Endothelial cell of umbilical vein (primary cell): ENCODE data around the gene PEMT. TPM values are rescaled to one million over a fixed set of nuclear protein-coding genes. Genes with fewer than 3 reads are reported as not detected.

Experiments
- BruUV-seq: library from RNA; stranded (reverse); fragments of 400-500 nt; replicated peaks from 2 replicates; lab custom pipeline; 2021; lab: Mats Ljungman, UMichigan
- CTCF ChIA-PET: fragments of 300-600, 350-600 bp; sonication (Branson Sonifier 250); formaldehyde crosslinking; loops from one replicate; lab custom pipeline; 2021; ENCODE audit warnings: antibody characterized with exemption, inconsistent platforms; lab: Charles Lee
- POLR2A ChIA-PET: fragments of 300-600, 350-600 bp; sonication (Branson Sonifier 250); formaldehyde crosslinking; loops from one replicate; lab custom pipeline; 2021; ENCODE audit warnings: antibody characterized with exemption, inconsistent platforms; lab: Charles Lee
- DNase-seq: peaks from one replicate; pipeline ENCODE4 v3.0.0-alpha.2; 2011; ENCODE audit warnings: low read depth, low spot score
- FAIRE-seq: peaks from 2 replicates; lab custom pipeline; 2011; peaks lifted over from hg19 to GRCh38; lab: Jason Lieb, UNC
- H2AFZ ChIP-seq: 2 replicates; pipeline ENCODE4 v1.6.0; 2012; ENCODE audit warnings: low read depth, low read length, control low read depth, inconsistent platforms
- H3K27ac ChIP-seq: 2 replicates; pipeline ENCODE4 v1.5.1; 2011; ENCODE audit warnings: low read depth, mild to moderate bottlenecking, control low read depth, low read length, moderate library complexity; ENCODE audit not compliant: insufficient read depth
- H3K27me3 ChIP-seq, 2 experiments: 2 replicates each; pipeline versions ENCODE4 v1.6.0 to v1.6.1; 2011; ENCODE audit warnings: low read length in 2 of 2, mixed read lengths in 1 of 2; ENCODE audit not compliant: control insufficient read depth in 2 of 2, insufficient read depth in 2 of 2
- H3K36me3 ChIP-seq, 2 experiments: 2 replicates in 1 of 2; 3 replicates in 1 of 2; pipeline ENCODE4 v1.5.1; 2011; ENCODE audit warnings: low read length in 2 of 2, mild to moderate bottlenecking in 1 of 2, moderate library complexity in 1 of 2; ENCODE audit not compliant: control insufficient read depth in 2 of 2, insufficient read depth in 2 of 2; ENCODE audit errors: extremely low read depth in 1 of 2
- H3K4me1 ChIP-seq: 3 replicates; pipeline ENCODE4 v1.5.1; 2011; ENCODE audit warnings: mild to moderate bottlenecking, low read length; ENCODE audit not compliant: control insufficient read depth, insufficient read depth; ENCODE audit errors: extremely low read depth
- H3K4me2 ChIP-seq: 2 replicates; pipeline ENCODE4 v1.6.1; 2011; ENCODE audit warnings: low read length, control low read depth, mixed read lengths; ENCODE audit not compliant: insufficient read depth
- H3K4me3 ChIP-seq, 3 experiments: fragments of 200-600 bp in 1 of 3; sonication (generic), shearing (Covaris generic) in 1 of 3; replicated peaks in 1 of 3; 2 replicates each; pipeline ENCODE4 v1.5.1; 2011 to 2016; ENCODE audit warnings: control low read depth in 3 of 3, low read length in 3 of 3, mild to moderate bottlenecking in 2 of 3, inconsistent platforms in 1 of 3, low read depth in 1 of 3, moderate library complexity in 1 of 3; ENCODE audit not compliant: insufficient read depth in 1 of 3
- H3K79me2 ChIP-seq: 2 replicates; pipeline ENCODE4 v1.6.0; 2012; ENCODE audit warnings: low read length, inconsistent platforms; ENCODE audit not compliant: control insufficient read depth, insufficient read depth
- H3K9ac ChIP-seq: replicated peaks from 2 replicates; pipeline ENCODE3; 2011; ENCODE audit warnings: low read length, control low read depth; ENCODE audit not compliant: insufficient read depth; ENCODE audit errors: extremely low read depth
- H3K9me1 ChIP-seq: replicated peaks from 3 replicates; pipeline ENCODE4 v1.6.0; 2011; ENCODE audit warnings: mild to moderate bottlenecking, low read length; ENCODE audit not compliant: control insufficient read depth, insufficient read depth; ENCODE audit errors: extremely low read depth
- H3K9me3 ChIP-seq: replicated peaks from 2 replicates; pipeline ENCODE4 v1.5.1; 2012; ENCODE audit warnings: low read length, inconsistent platforms; ENCODE audit not compliant: control insufficient read depth, insufficient read depth
- H4K20me1 ChIP-seq: replicated peaks from 2 replicates; pipeline ENCODE3; 2011; ENCODE audit warnings: mild to moderate bottlenecking, low read length; ENCODE audit not compliant: control insufficient read depth, insufficient read depth; ENCODE audit errors: extremely low read depth
- EZH2 ChIP-seq: IDR thresholded peaks from 2 replicates; pipeline ENCODE4 v1.6.1; 2012; ENCODE audit warnings: borderline replicate concordance, low read depth, mild to moderate bottlenecking, moderate library complexity, low read length, inconsistent platforms; ENCODE audit not compliant: severe bottlenecking
- JUN ChIP-seq: IDR thresholded peaks from 2 replicates; pipeline ENCODE4 v1.6.1; 2011; ENCODE audit warnings: borderline replicate concordance, low read depth; ENCODE audit not compliant: insufficient read length, insufficient read depth
- MAX ChIP-seq: IDR thresholded peaks from 2 replicates; pipeline ENCODE4 v1.6.1; 2011; ENCODE audit not compliant: insufficient read depth, insufficient read length
- POLR2A ChIP-seq: IDR thresholded peaks from 2 replicates; pipeline ENCODE4 v1.6.1; 2012; ENCODE audit warnings: low read depth, mild to moderate bottlenecking, control low read depth, low read length
- dilution Hi-C: fragments of 300-500 bp; cut with MboI; formaldehyde crosslinking; loops from one replicate; pipeline ENCODE4 v1.15.0; 2019; ENCODE audit warnings: low sequenced_read_pairs; ENCODE audit not compliant: extremely low pct_ligation_motif_present
- intact Hi-C: fragments of 100-400 bp; cut with micrococcal nuclease; formaldehyde crosslinking; loops from one replicate; pipeline ENCODE4 v1.10.0; 2022
- polyA plus RNA-seq, 4 experiments: library from polyadenylated mRNA; depleted of rRNA in 3 of 4; stranded (reverse) in 3 of 4; unstranded in 1 of 4; fragments of >200 nt; gene quantifications; 2 replicates each; pipeline versions ENCODE4 v1.2.1 to v1.2.3, GENCODE V29; 2011 to 2012; ENCODE audit warnings: missing spikeins in 1 of 4
- total RNA-seq: library from RNA; stranded (reverse); gene quantifications from 2 replicates; pipeline ENCODE4 v1.2.3, GENCODE V29; 2021

PEMT gene
- total and polyA plus RNA-seq, 2 donors (not counting 3 experiments of a cell fraction or from before 2014, with no cell fraction given), result 35.1 to 58.4 TPM

GRCh38 chr17:17579691-17580090 is 11.8 kb downstream of the PEMT start:
- intact Hi-C loops, result no loop called here
- no TSS peak for BruUV-seq
- CTCF ChIA-PET, result interaction anchor here (1.4 to 2.7 kb wide), 2 partner anchors 12 to 83 kb away, joined by 6 to 9 read pairs; no protein-coding TSS in a partner anchor

GRCh38 chr17:17577373-17577772 is 14.1 kb downstream of the PEMT start:
- ChIA-PET CTCF (interaction anchor here (1.7 kb wide), 1 partner anchor 81 kb away, joined by 3 read pairs; no protein-coding TSS in a partner anchor), POLR2A (no interaction called here)
- Histone ChIP-seq H3K4me2 (no peak overlapping the region), H3K79me2 (no peaks in the 10 kb centered on the region), H4K20me1 (no peaks in the 10 kb centered on the region), H3K27ac (no peak overlapping the region), H3K4me3 (no peak overlapping the region), H3K9me3 (no peaks in the 10 kb centered on the region), H2AFZ (no peak overlapping the region), H3K9me1 (no peaks in the 10 kb centered on the region), H3K27me3 (no peaks in the 10 kb centered on the region), H3K9ac (no peak overlapping the region), H3K4me1 (no peaks in the 10 kb centered on the region), H3K36me3 (peaks cover 0 to 2% of the 10 kb centered on the region in 2 experiments)
- BruUV-seq, result no TSS peak
- DNase-seq, result no peak
- intact Hi-C loops (no loop called here), dilution Hi-C loops (no loop called here)
- TF ChIP-seq JUN, result no peak
- no peak for FAIRE-seq

More at GRCh38 chr17:17579691-17580090, 11.8 kb downstream of the PEMT start:
- H3K4me2 ChIP-seq, result no peak overlapping the region
- POLR2A ChIA-PET, result no interaction called here
- no peaks in the 10 kb centered on the region for H4K20me1 ChIP-seq
- H3K27ac ChIP-seq, result no peak overlapping the region
- no peaks in the 10 kb centered on the region for H3K27me3 ChIP-seq
- peaks cover 0 to 2% of the 10 kb centered on the region in 2 experiments for H3K36me3 ChIP-seq
- no peak for DNase-seq
- H3K9ac ChIP-seq, result no peak overlapping the region
- FAIRE-seq, result no peak
- H3K4me3 ChIP-seq, result no peak overlapping the region
- TF ChIP-seq JUN, result no peak
- TF ChIP-seq EZH2, result no peak
- TF ChIP-seq MAX, result no peak
- no peak for TF ChIP-seq POLR2A
- H3K4me1 ChIP-seq, result no peaks in the 10 kb centered on the region
- dilution Hi-C loops, result no loop called here
- no peaks in the 10 kb centered on the region for H3K79me2 ChIP-seq
- H2AFZ ChIP-seq, result no peak overlapping the region
- H3K9me1 ChIP-seq, result no peaks in the 10 kb centered on the region
- H3K9me3 ChIP-seq, result no peaks in the 10 kb centered on the region
